HCT116 (cell line): ENCODE measurements around the gene GLIPR2. TPM values are rescaled to one million over a fixed set of nuclear protein-coding genes. Genes with fewer than 3 reads are reported as not detected.
A peak's percentile ranks its signal among the peaks of the same experiment; 100 is the strongest.
"Not testable (repeated sequence)": the region's sequence is repeated elsewhere in the genome, so short reads cannot be mapped to it uniquely, and the experiment has no call there.

ENCODE experiments used
- ATAC-seq: fragments of 200-7000 bp; cut with Tn5 transposase; 2 replicates; pipeline ENCODE4 v1.9.1; 2020; ENCODE audit warnings: mild to moderate bottlenecking, moderate library complexity
- BruUV-seq: library from RNA; stranded (reverse); fragments of 400-500 nt; replicated peaks from 2 replicates; lab custom pipeline; 2021; lab: Mats Ljungman, UMichigan
- CTCF ChIA-PET: fragments of 300-600 bp; sonication (Branson Sonifier 250); formaldehyde crosslinking; loops from one replicate; lab custom pipeline; 2021; ENCODE audit warnings: antibody characterized with exemption; lab: Charles Lee
- POLR2A ChIA-PET: fragments of 300-600, 350-600 bp; sonication (Branson Sonifier 250); formaldehyde crosslinking; loops from one replicate; lab custom pipeline; 2021; ENCODE audit warnings: antibody characterized with exemption; lab: Charles Lee
- RAD21 ChIA-PET, 2 experiments: fragments of 300-600 bp; sonication (Branson Sonifier 250); formaldehyde crosslinking; loops; one replicate each; lab custom pipeline; 2023; ENCODE audit warnings: low total read pairs in 2 of 2; ENCODE audit not compliant: uncharacterized antibody in 2 of 2, unreplicated experiment in 2 of 2, low non-redundant PET in 1 of 2; lab: Charles Lee
- DNase-seq: peaks from one replicate; pipeline ENCODE4 v3.0.0-alpha.2; 2010; ENCODE audit warnings: low read depth, low spot score
- H2AFZ ChIP-seq: fragments of 200-600 bp; shearing (Covaris generic), sonication (generic); 2 replicates; pipeline ENCODE4 v1.6.1; 2017; ENCODE audit warnings: low read depth, mixed run types, mixed read lengths, antibody characterized with exemption, low read length; ENCODE audit not compliant: poor library complexity, severe bottlenecking
- H3K27ac ChIP-seq: 2 replicates; pipeline ENCODE4 v1.5.1; 2012; ENCODE audit warnings: low read depth, low read length
- H3K27me3 ChIP-seq: fragments of 200-600 bp; sonication (generic); 2 replicates; pipeline ENCODE4 v1.6.1; 2016; ENCODE audit warnings: mixed run types, low read length, mixed read lengths; ENCODE audit not compliant: insufficient read depth
- H3K36me3 ChIP-seq, 2 experiments: fragments of 200-500 bp in 1 of 2; fragments of 200-600 bp in 1 of 2; sonication (Bioruptor generic) in 1 of 2; sonication (generic) in 1 of 2; 2 replicates each; pipeline versions ENCODE4 v1.5.1 to v1.6.1; 2014 to 2016; ENCODE audit warnings: low read length in 2 of 2, inconsistent platforms in 1 of 2, mixed read lengths in 1 of 2, mixed run types in 1 of 2; ENCODE audit not compliant: insufficient read depth in 2 of 2, control insufficient read depth in 1 of 2
- H3K4me1 ChIP-seq, 2 experiments: fragments of 200-600 bp in 1 of 2; sonication (generic) in 1 of 2; 2 replicates each; pipeline versions ENCODE4 v1.5.1 to v1.6.1; 2012 to 2017; ENCODE audit warnings: low read length in 2 of 2, inconsistent platforms in 1 of 2, mild to moderate bottlenecking in 1 of 2, mixed read lengths in 1 of 2, mixed run types in 1 of 2, moderate library complexity in 1 of 2; ENCODE audit not compliant: insufficient read depth in 2 of 2, control insufficient read depth in 1 of 2
- H3K4me2 ChIP-seq: fragments of 200-600 bp; sonication (generic); 2 replicates; pipeline ENCODE4 v1.6.1; 2017; ENCODE audit warnings: mixed run types, low read length, mixed read lengths
- H3K4me3 ChIP-seq, 2 experiments: fragments of 200-600 bp in 1 of 2; sonication (generic) in 1 of 2; replicated peaks in 1 of 2; 2 replicates each; pipeline ENCODE4 v1.5.1; 2011 to 2016; ENCODE audit warnings: low read length in 2 of 2, control low read depth in 1 of 2, low read depth in 1 of 2, mild to moderate bottlenecking in 1 of 2, mixed read lengths in 1 of 2, mixed run types in 1 of 2
- H3K79me2 ChIP-seq: fragments of 200-600 bp; sonication (generic); 2 replicates; pipeline ENCODE4 v1.6.1; 2017; ENCODE audit warnings: mild to moderate bottlenecking, mixed run types, low read length, moderate library complexity, mixed read lengths; ENCODE audit not compliant: insufficient read depth
- H3K9ac ChIP-seq: fragments of 200-600 bp; sonication (generic); 2 replicates; pipeline ENCODE4 v1.6.1; 2016; ENCODE audit warnings: low read length, mixed read lengths
- H3K9me2 ChIP-seq: fragments of 200-600 bp; sonication (generic), shearing (Covaris generic); 2 replicates; pipeline ENCODE4 v1.6.1; 2017; ENCODE audit warnings: mixed run types, mild to moderate bottlenecking, moderate library complexity; ENCODE audit not compliant: insufficient read depth
- H3K9me3 ChIP-seq, 2 experiments: fragments of 200-500 bp in 1 of 2; fragments of 200-600 bp in 1 of 2; sonication (Bioruptor generic) in 1 of 2; sonication (generic) in 1 of 2; 2 replicates each; pipeline ENCODE4 v1.6.1; 2014 to 2017; ENCODE audit warnings: low read length in 2 of 2, mixed read lengths in 2 of 2, inconsistent platforms in 1 of 2, low read depth in 1 of 2, mild to moderate bottlenecking in 1 of 2, mixed run types in 1 of 2, moderate library complexity in 1 of 2; ENCODE audit not compliant: control insufficient read depth in 1 of 2, insufficient read depth in 1 of 2
- H4K20me1 ChIP-seq: fragments of 200-600 bp; sonication (generic), shearing (Covaris generic); 2 replicates; pipeline ENCODE4 v1.6.1; 2017; ENCODE audit warnings: mixed run types, mild to moderate bottlenecking, moderate library complexity; ENCODE audit not compliant: insufficient read depth
- CBX3 ChIP-seq: IDR thresholded peaks from 2 replicates; pipeline ENCODE4 v1.6.1; 2012; ENCODE audit warnings: low read depth
- EGR1 ChIP-seq: IDR thresholded peaks from 2 replicates; pipeline ENCODE4 v1.6.1; 2012; ENCODE audit warnings: low read depth
- ELF1 ChIP-seq: IDR thresholded peaks from 2 replicates; pipeline ENCODE4 v1.6.1; 2012; ENCODE audit warnings: low read depth, borderline replicate concordance
- FOSL1 ChIP-seq: IDR thresholded peaks from 2 replicates; pipeline ENCODE4 v1.6.1; 2012; ENCODE audit warnings: low read depth
- JUND ChIP-seq: IDR thresholded peaks from 2 replicates; pipeline ENCODE4 v1.6.1; 2012
- MAX ChIP-seq: IDR thresholded peaks from 2 replicates; pipeline ENCODE4 v1.6.1; 2012
- POLR2AphosphoS5 ChIP-seq: IDR thresholded peaks from 2 replicates; pipeline ENCODE4 v1.6.1; 2011; ENCODE audit warnings: mild to moderate bottlenecking, low read depth, low read length, moderate library complexity
- SRF ChIP-seq: IDR thresholded peaks from 2 replicates; pipeline ENCODE4 v1.6.1; 2012; ENCODE audit warnings: low read depth
- YY1 ChIP-seq: IDR thresholded peaks from 2 replicates; pipeline ENCODE4 v1.6.1; 2011; ENCODE audit warnings: low read length, low read depth, moderate library complexity, mild to moderate bottlenecking; ENCODE audit not compliant: insufficient replicate concordance; ENCODE audit errors: extremely low read depth
- ZNF274 ChIP-seq: fragments of 200-500 bp; sonication (Bioruptor generic); IDR thresholded peaks from 2 replicates; pipeline ENCODE4 v1.6.1; 2014; ENCODE audit warnings: mild to moderate bottlenecking, low read depth, low read length, inconsistent platforms
- intact Hi-C: fragments of 100-400 bp; cut with micrococcal nuclease; formaldehyde crosslinking; loops from 2 replicates; pipeline ENCODE4 v1.10.0; 2022
- total RNA-seq: library from RNA; stranded (reverse); gene quantifications from one replicate; pipeline ENCODE4 v1.2.1, GENCODE V29; 2021; ENCODE audit not compliant: unreplicated experiment
- TF ChIP-seq, protein P1 (sequence below): IDR thresholded peaks from 2 replicates; pipeline ENCODE4 v1.6.1; 2012; ENCODE audit warnings: low read depth

The GLIPR2 gene
- total RNA-seq, 1 experiment from 2014 or later: 14.5 TPM

- H3K9me2 ChIP-seq, H3K4me3 ChIP-seq, BruUV-seq, intact Hi-C loops, H3K9me3 ChIP-seq, DNase-seq, H3K27ac ChIP-seq, ATAC-seq, H3K36me3 ChIP-seq, POLR2A ChIA-PET, H3K27me3 ChIP-seq, H3K9ac ChIP-seq, H3K4me1 ChIP-seq, H3K4me2 ChIP-seq, CTCF ChIA-PET, RAD21 ChIA-PET, H4K20me1 ChIP-seq, H2AFZ ChIP-seq, H3K79me2 ChIP-seq: not testable (repeated sequence)
- 0 out of 2 replicates have a peak, but pooled peaks have one; percentile 23 for TF ChIP-seq CBX3
- TF ChIP-seq, all 23 proteins: peak for 1; not testable (repeated sequence) for 22
These were observed 43.7 kb downstream of the GLIPR2 start for GRCh38 chr9:36180243-36180642.

- Histone ChIP-seq H4K20me1 (0 out of 2 replicates have a peak, but pooled peaks cover 5% of the 10 kb centered on the region), H3K4me2 (no peak overlapping the region), H3K9me3 (no peaks in the 10 kb centered on the region), H3K36me3 (no peaks in the 10 kb centered on the region; a peak in 1 of 4 replicates), H3K27ac (no peak overlapping the region), H3K9ac (no peak overlapping the region)
- DNase-seq: no peak
- RAD21 ChIA-PET: no interaction called here
- TF ChIP-seq SRF (no peak), ELF1 (no peak), YY1 (no peak), POLR2AphosphoS5 (no peak), JUND (no peak), ZNF274 (no peak), EGR1 (no peak), MAX (no peak), FOSL1 (no peak)
- TF ChIP-seq, protein P1, sequence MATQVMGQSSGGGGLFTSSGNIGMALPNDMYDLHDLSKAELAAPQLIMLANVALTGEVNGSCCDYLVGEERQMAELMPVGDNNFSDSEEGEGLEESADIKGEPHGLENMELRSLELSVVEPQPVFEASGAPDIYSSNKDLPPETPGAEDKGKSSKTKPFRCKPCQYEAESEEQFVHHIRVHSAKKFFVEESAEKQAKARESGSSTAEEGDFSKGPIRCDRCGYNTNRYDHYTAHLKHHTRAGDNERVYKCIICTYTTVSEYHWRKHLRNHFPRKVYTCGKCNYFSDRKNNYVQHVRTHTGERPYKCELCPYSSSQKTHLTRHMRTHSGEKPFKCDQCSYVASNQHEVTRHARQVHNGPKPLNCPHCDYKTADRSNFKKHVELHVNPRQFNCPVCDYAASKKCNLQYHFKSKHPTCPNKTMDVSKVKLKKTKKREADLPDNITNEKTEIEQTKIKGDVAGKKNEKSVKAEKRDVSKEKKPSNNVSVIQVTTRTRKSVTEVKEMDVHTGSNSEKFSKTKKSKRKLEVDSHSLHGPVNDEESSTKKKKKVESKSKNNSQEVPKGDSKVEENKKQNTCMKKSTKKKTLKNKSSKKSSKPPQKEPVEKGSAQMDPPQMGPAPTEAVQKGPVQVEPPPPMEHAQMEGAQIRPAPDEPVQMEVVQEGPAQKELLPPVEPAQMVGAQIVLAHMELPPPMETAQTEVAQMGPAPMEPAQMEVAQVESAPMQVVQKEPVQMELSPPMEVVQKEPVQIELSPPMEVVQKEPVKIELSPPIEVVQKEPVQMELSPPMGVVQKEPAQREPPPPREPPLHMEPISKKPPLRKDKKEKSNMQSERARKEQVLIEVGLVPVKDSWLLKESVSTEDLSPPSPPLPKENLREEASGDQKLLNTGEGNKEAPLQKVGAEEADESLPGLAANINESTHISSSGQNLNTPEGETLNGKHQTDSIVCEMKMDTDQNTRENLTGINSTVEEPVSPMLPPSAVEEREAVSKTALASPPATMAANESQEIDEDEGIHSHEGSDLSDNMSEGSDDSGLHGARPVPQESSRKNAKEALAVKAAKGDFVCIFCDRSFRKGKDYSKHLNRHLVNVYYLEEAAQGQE: no peak
- TF ChIP-seq, all 23 proteins: peak for 0
- Histone ChIP-seq H3K4me3 (no peak overlapping the region), H3K9me2 (no peaks in the 10 kb centered on the region), H3K4me1 (peaks cover 12 to 15% of the 10 kb centered on the region in 2 experiments), H3K79me2 (peaks cover 17% of the 10 kb centered on the region), H3K27me3 (no peaks in the 10 kb centered on the region), H2AFZ (no peak overlapping the region)
- ChIA-PET POLR2A (no interaction called here), CTCF (no interaction called here)
- BruUV-seq: no TSS peak
- intact Hi-C loops: no loop called here
- no peak for ATAC-seq
These were observed 50.9 kb downstream of the GLIPR2 start for GRCh38 chr9:36187414-36187813.
